OCI-LY1 (cell line): ENCODE measurements around the gene RNU7-1.

Experiments used
- H2AFZ ChIP-seq: fragments of 200-600 bp; sonication (generic), shearing (Covaris generic); 2 replicates; pipeline ENCODE4 v1.6.0; 2014; ENCODE audit warnings: antibody characterized with exemption, mild to moderate bottlenecking, low read length
- H3F3A ChIP-seq: fragments of 200-600 bp; sonication (generic), shearing (Covaris generic); 2 replicates; pipeline ENCODE4 v1.6.0; 2014; ENCODE audit warnings: mild to moderate bottlenecking, antibody characterized with exemption, low read length, moderate library complexity; ENCODE audit not compliant: insufficient read depth
- H3K27ac ChIP-seq: fragments of 200-600 bp; sonication (generic); 2 replicates; pipeline ENCODE4 v1.5.1; 2014; ENCODE audit warnings: low read length, mixed run types, mild to moderate bottlenecking, low read depth; ENCODE audit not compliant: poor library complexity, severe bottlenecking
- H3K27me3 ChIP-seq: fragments of 200-600 bp; sonication (generic); 2 replicates; pipeline ENCODE4 v1.6.0; 2014; ENCODE audit warnings: antibody characterized with exemption, mild to moderate bottlenecking, low read length, moderate library complexity; ENCODE audit not compliant: insufficient read depth
- H3K36me3 ChIP-seq: fragments of 200-600 bp; sonication (generic); 2 replicates; pipeline ENCODE4 v1.6.1; 2014; ENCODE audit warnings: mild to moderate bottlenecking, antibody characterized with exemption, low read length, moderate library complexity, mixed read lengths; ENCODE audit not compliant: insufficient read depth
- H3K4me1 ChIP-seq: fragments of 200-600 bp; sonication (generic); 2 replicates; pipeline ENCODE4 v1.5.1; 2014; ENCODE audit warnings: mild to moderate bottlenecking, low read length, moderate library complexity; ENCODE audit not compliant: insufficient read depth, severe bottlenecking
- H3K4me2 ChIP-seq: fragments of 200-600 bp; sonication (generic), shearing (Covaris generic); 2 replicates; pipeline ENCODE4 v1.6.1; 2014; ENCODE audit warnings: low read length
- H3K4me3 ChIP-seq: fragments of 200-600 bp; sonication (generic); 2 replicates; pipeline ENCODE4 v1.5.1; 2014; ENCODE audit warnings: low read length, low read depth, mild to moderate bottlenecking, mixed read lengths; ENCODE audit not compliant: poor library complexity, severe bottlenecking
- H3K79me2 ChIP-seq: fragments of 200-600 bp; shearing (Covaris generic); 2 replicates; pipeline ENCODE4 v1.6.1; 2016; ENCODE audit warnings: mixed run types, low read length, mixed read lengths; ENCODE audit not compliant: insufficient read depth
- H3K9ac ChIP-seq: fragments of 200-600 bp; sonication (generic), shearing (Covaris generic); 2 replicates; pipeline ENCODE4 v1.6.1; 2014; ENCODE audit warnings: mild to moderate bottlenecking, low read length, mixed read lengths
- H3K9me2 ChIP-seq: fragments of 200-600 bp; sonication (generic), shearing (Covaris generic); 2 replicates; pipeline ENCODE4 v1.6.1; 2014; ENCODE audit warnings: low read depth, mild to moderate bottlenecking, low read length, mixed read lengths
- H3K9me3 ChIP-seq: fragments of 200-600 bp; shearing (Covaris generic); 2 replicates; pipeline ENCODE4 v1.6.1; 2014; ENCODE audit warnings: low read length, mixed read lengths
- H4K20me1 ChIP-seq: fragments of 200-600 bp; sonication (generic), shearing (Covaris generic); 2 replicates; pipeline ENCODE4 v1.6.0; 2016; ENCODE audit warnings: mild to moderate bottlenecking, low read length; ENCODE audit not compliant: insufficient read depth
- CTCF ChIP-seq: fragments of 200-600 bp; sonication (generic), shearing (Covaris generic); IDR thresholded peaks from 2 replicates; pipeline ENCODE4 v1.5.1; 2017; ENCODE audit warnings: mild to moderate bottlenecking, antibody characterized with exemption, low read length, moderate library complexity, mixed read lengths
- EZH2 ChIP-seq: fragments of 200-600 bp; sonication (generic), shearing (Covaris generic); IDR thresholded peaks from 2 replicates; pipeline ENCODE4 v1.8.0; 2017; ENCODE audit warnings: borderline replicate concordance, mixed run types, mild to moderate bottlenecking, antibody characterized with exemption, low read length, moderate library complexity, mixed read lengths

RNU7-1 gene

GRCh38 chr12:6941782-6942181, 1.8 kb upstream of the RNU7-1 start:
- TF ChIP-seq EZH2 (no peak), CTCF (no peak)
- no peaks in the 10 kb centered on the region for H3K27me3 ChIP-seq
- H2AFZ ChIP-seq, result no peak overlapping the region
- no peaks in the 10 kb centered on the region for H3F3A ChIP-seq
- no peaks in the 10 kb centered on the region for H3K36me3 ChIP-seq
- H3K9me3 ChIP-seq, result no peaks in the 10 kb centered on the region
- peaks cover 52% of the 10 kb centered on the region for H3K4me1 ChIP-seq
- no peaks in the 10 kb centered on the region for H3K79me2 ChIP-seq
- no peaks in the 10 kb centered on the region for H3K9me2 ChIP-seq
- no peaks in the 10 kb centered on the region for H4K20me1 ChIP-seq
- no peak overlapping the region for H3K4me3 ChIP-seq
- no peak overlapping the region for H3K4me2 ChIP-seq
- no peak overlapping the region for H3K9ac ChIP-seq
- H3K27ac ChIP-seq, result no peak overlapping the region

- Histone ChIP-seq H3F3A (no peaks in the 10 kb centered on the region), H3K9ac (no peak overlapping the region)
Measured at GRCh38 chr12:6942331-6942665, 1.3 kb upstream of the RNU7-1 start.

GRCh38 chr12:6943389-6943721, 261 bp upstream of the RNU7-1 start:
- Histone ChIP-seq H3K9ac (peak overlapping the region; percentile 79), H3K36me3 (no peaks in the 10 kb centered on the region), H3K9me3 (no peaks in the 10 kb centered on the region), H3K27me3 (no peaks in the 10 kb centered on the region), H4K20me1 (no peaks in the 10 kb centered on the region), H3K4me1 (peaks cover 48% of the 10 kb centered on the region), H2AFZ (peak overlapping the region; percentile 28; the same call in 1 of the 2 replicates), H3K4me2 (peak overlapping the region; percentile 91), H3K27ac (peak overlapping the region; percentile 91), H3K9me2 (no peaks in the 10 kb centered on the region), H3K4me3 (peak overlapping the region; percentile 71), H3K79me2 (no peaks in the 10 kb centered on the region), H3F3A (no peaks in the 10 kb centered on the region)
- TF ChIP-seq EZH2, result no peak
- no peak for TF ChIP-seq CTCF

More at GRCh38 chr12:6942331-6942665, 1.3 kb upstream of the RNU7-1 start:
- H3K27ac ChIP-seq, result no peak overlapping the region
- no peaks in the 10 kb centered on the region for H4K20me1 ChIP-seq
- peaks cover 51% of the 10 kb centered on the region for H3K4me1 ChIP-seq
- no peaks in the 10 kb centered on the region for H3K27me3 ChIP-seq
- H3K4me3 ChIP-seq, result no peak overlapping the region
- TF ChIP-seq EZH2, result no peak
- TF ChIP-seq CTCF, result no peak
- H2AFZ ChIP-seq, result no peak overlapping the region
- H3K36me3 ChIP-seq, result no peaks in the 10 kb centered on the region
- H3K9me2 ChIP-seq, result no peaks in the 10 kb centered on the region
- H3K4me2 ChIP-seq, result no peak overlapping the region
- H3K9me3 ChIP-seq, result no peaks in the 10 kb centered on the region
- no peaks in the 10 kb centered on the region for H3K79me2 ChIP-seq
